Thoracic aorta (tissue), 2 donors: ENCODE data around the gene SDSL. TPM values are rescaled to one million over a fixed set of nuclear protein-coding genes. Genes with fewer than 3 reads are reported as not detected.

Experiments used
- ATAC-seq: fragments of 150-250 bp; one replicate; pipeline ENCODE4 v1.8.0; 2017; ENCODE audit warnings: low read depth; ENCODE audit not compliant: insufficient number of reproducible peaks, low FRiP score
- DNase-seq: peaks from one replicate; pipeline ENCODE4 v3.0.0-alpha.2; 2020; ENCODE audit warnings: low spot score
- H3K27ac ChIP-seq, 2 donors: fragments of 200-600 bp; sonication (generic); 1 replicate in 1 of 2; 2 replicates in 1 of 2; pipeline ENCODE4 v1.5.1; 2016; ENCODE audit warnings: mild to moderate bottlenecking in 2 of 2, moderate library complexity in 2 of 2
- H3K27me3 ChIP-seq: fragments of 200-600 bp; sonication (generic); replicated peaks from 2 replicates; pipeline ENCODE4 v1.6.0; 2016; ENCODE audit warnings: mild to moderate bottlenecking; ENCODE audit not compliant: insufficient read depth
- H3K36me3 ChIP-seq: fragments of 200-600 bp; sonication (generic); one replicate; pipeline ENCODE4 v1.5.1; 2016
- H3K4me1 ChIP-seq, 2 donors: fragments of 200-600 bp; sonication (generic); 1 replicate in 1 of 2; 2 replicates in 1 of 2; pipeline versions ENCODE4 v1.5.1 to v1.6.0; 2016; ENCODE audit warnings: low read depth in 2 of 2, mild to moderate bottlenecking in 1 of 2; ENCODE audit not compliant: control insufficient read depth in 1 of 2
- H3K4me3 ChIP-seq: fragments of 200-600 bp; sonication (generic); 2 replicates; pipeline ENCODE4 v1.5.1; 2016; ENCODE audit warnings: mild to moderate bottlenecking
- H3K9me3 ChIP-seq: fragments of 200-600 bp; sonication (generic); 2 replicates; pipeline ENCODE4 v1.5.1; 2016
- CTCF ChIP-seq: fragments of 200-600 bp; sonication (generic); IDR thresholded peaks from one replicate; pipeline ENCODE4 v1.5.1; 2019; ENCODE audit warnings: antibody characterized with exemption
- total RNA-seq, 2 donors: library from RNA; depleted of rRNA; stranded (reverse); fragments of >200 nt; gene quantifications; one replicate each; pipeline versions ENCODE4 v1.1.0 to v1.2.3, GENCODE V29; 2016

SDSL gene
- total RNA-seq, 2 donors from 2014 or later: 3.5 to 9.0 TPM

- Histone ChIP-seq H3K27ac (no peak overlapping the region), H3K27me3 (no peaks in the 10 kb centered on the region), H3K9me3 (no peaks in the 10 kb centered on the region), H3K36me3 (no peaks in the 10 kb centered on the region), H3K4me3 (no peak overlapping the region), H3K4me1 (no peaks in the 10 kb centered on the region)
- ATAC-seq: no peak
- DNase-seq: no peak
- no peak for TF ChIP-seq CTCF
Measured at GRCh38 chr12:113428482-113428881, 6.3 kb downstream of the SDSL start.

- ATAC-seq (no peak), DNase-seq (no peak)
- no peaks in the 10 kb centered on the region for H3K36me3 ChIP-seq
- no peak overlapping the region for H3K27ac ChIP-seq
- no peaks in the 10 kb centered on the region for H3K4me1 ChIP-seq
- no peak overlapping the region for H3K4me3 ChIP-seq
- no peaks in the 10 kb centered on the region for H3K9me3 ChIP-seq
- no peak for TF ChIP-seq CTCF
- no peaks in the 10 kb centered on the region for H3K27me3 ChIP-seq
Measured at GRCh38 chr12:113432986-113433385, 10.8 kb downstream of the SDSL start.

GRCh38 chr12:113435367-113435766 is 13.2 kb downstream of the SDSL start:
- Histone ChIP-seq H3K4me1 (no peaks in the 10 kb centered on the region), H3K27ac (no peak overlapping the region), H3K4me3 (no peak overlapping the region), H3K36me3 (no peaks in the 10 kb centered on the region), H3K9me3 (no peaks in the 10 kb centered on the region), H3K27me3 (no peaks in the 10 kb centered on the region)
- TF ChIP-seq CTCF: no peak
- ATAC-seq (no peak), DNase-seq (no peak)

- no peak overlapping the region for H3K27ac ChIP-seq
- no peaks in the 10 kb centered on the region for H3K36me3 ChIP-seq
- no peak for ATAC-seq
- H3K4me1 ChIP-seq: no peaks in the 10 kb centered on the region
- H3K9me3 ChIP-seq: no peaks in the 10 kb centered on the region
- H3K4me3 ChIP-seq: no peak overlapping the region
- H3K27me3 ChIP-seq: no peaks in the 10 kb centered on the region
- DNase-seq: no peak
- no peak for TF ChIP-seq CTCF
Measured at GRCh38 chr12:113436586-113436985, 14.4 kb downstream of the SDSL start.

- ATAC-seq (no peak), DNase-seq (no peak)
- H3K9me3 ChIP-seq: no peaks in the 10 kb centered on the region
- no peak for TF ChIP-seq CTCF
- H3K4me3 ChIP-seq: no peak overlapping the region
- H3K27ac ChIP-seq: no peak overlapping the region
- H3K4me1 ChIP-seq: no peaks in the 10 kb centered on the region
- H3K36me3 ChIP-seq: no peaks in the 10 kb centered on the region
- H3K27me3 ChIP-seq: no peaks in the 10 kb centered on the region
Measured at GRCh38 chr12:113436993-113437728, 15.0 kb downstream of the SDSL start.
